Heart right ventricle (tissue), 16 donors: ENCODE data around the gene HS6ST1. TPM values are rescaled to one million over a fixed set of nuclear protein-coding genes. Genes with fewer than 3 reads are reported as not detected.

Source experiments
- ATAC-seq, 8 donors: fragments of 200-7000 bp; cut with Tn5 transposase; one replicate each; pipeline ENCODE4 v1.9.1; 2020; ENCODE audit warnings: mild to moderate bottlenecking in 8 of 8, moderate library complexity in 8 of 8, moderate number of reproducible peaks in 1 of 8
- DNase-seq, 2 donors: peaks; one replicate each; pipeline ENCODE4 v3.0.0-alpha.2; 2020
- H3K27ac ChIP-seq, 10 donors: fragments of 200-600 bp; sonication (generic) in 2 of 10; one replicate each; pipeline versions ENCODE4 v1.5.0 to v1.8.0; 2020 to 2022; ENCODE audit warnings: mild to moderate bottlenecking in 3 of 10
- H3K27me3 ChIP-seq, 7 donors: fragments of 200-600 bp; one replicate each; pipeline ENCODE4 v1.8.0; 2021 to 2022; ENCODE audit warnings: mild to moderate bottlenecking in 2 of 7
- H3K36me3 ChIP-seq, 9 donors: fragments of 200-600 bp; sonication (generic) in 1 of 9; one replicate each; pipeline versions ENCODE4 v1.5.0 to v1.8.0; 2020 to 2022; ENCODE audit warnings: mild to moderate bottlenecking in 2 of 9
- H3K4me1 ChIP-seq, 9 donors: fragments of 200-600 bp; sonication (generic) in 1 of 9; one replicate each; pipeline versions ENCODE4 v1.5.0 to v1.8.0; 2020 to 2022; ENCODE audit warnings: mild to moderate bottlenecking in 4 of 9
- H3K4me3 ChIP-seq, 10 donors: fragments of 200-600 bp; sonication (generic) in 2 of 10; one replicate each; pipeline versions ENCODE4 v1.5.0 to v1.8.0; 2020 to 2022; ENCODE audit warnings: mild to moderate bottlenecking in 7 of 10, moderate library complexity in 2 of 10
- H3K9me3 ChIP-seq, 11 donors: fragments of 200-600 bp in 10 of 11; sonication (generic) in 2 of 11; one replicate each; pipeline versions ENCODE4 v1.5.0 to v1.8.0; 2013 to 2022; ENCODE audit warnings: mild to moderate bottlenecking in 2 of 11, control low read depth in 1 of 11, moderate library complexity in 1 of 11
- WGBS, 2 donors: extraction: QIAGEN DNeasy Blood & Tissue Kit; methylation state at CpG; one replicate each; pipeline ENCODE4 v1.1.7; 2013; ENCODE audit warnings: inconsistent platforms in 1 of 2; 5-methylcytosine and 5-hydroxymethylcytosine counted together
- intact Hi-C, 10 donors: fragments of 100-400 bp; cut with DNase I; formaldehyde crosslinking; loops; one replicate each; pipeline versions ENCODE4 v1.11.1 to v1.14.2; 2022
- polyA plus RNA-seq, 2 donors: library from polyadenylated mRNA; stranded (reverse); fragments of 200-250 nt; gene quantifications; one replicate each; pipeline ENCODE4 v1.2.3, GENCODE V29; 2013
- total RNA-seq, 10 donors: library from RNA; stranded (reverse); fragmentation: NEBNext Ultra II Directional in 3 of 10; extraction: Animal tissue kit (Norgen Biotek cat#: 25700) in 3 of 10; gene quantifications; one replicate each; pipeline versions ENCODE4 v1.2.1 to v1.2.4, GENCODE V29; 2021 to 2023
- TF ChIP-seq, protein P1 (sequence below), 9 donors: fragments of 200-600 bp; sonication (generic) in 2 of 9; IDR thresholded peaks; one replicate each; pipeline versions ENCODE4 v1.5.0 to v1.8.0; 2021 to 2022; ENCODE audit warnings: antibody characterized with exemption in 9 of 9, mild to moderate bottlenecking in 5 of 9, moderate library complexity in 1 of 9
- donor health status: Arrhythmogenic right ventricular cardiomyopathy.
- donor health status: ischemic (EF 13 %, LVEDD 7.1; RV severe dilation, severe dysfunction).
- donor health status: healthy with polysubstance abuse.
- donor health status: DM: no; HTN: yes; CAD: no.
- donor health status: DM: no; HTN: no; CAD: no.
- donor health status: ischemic (EF 25% LVEDD 6.9; RV normal size, moderate dysfunction).
- donor health status: ischemic (EF 25% LVEDD 5.7; RV mildly dilated, moderate dysfunction).
- donor health status: healthy.
- donor health status: DM: yes; HTN: yes; CAD: no.
- donor health status: Ischemic cardiomyopathy.
- donor health status: ischemic (EF 35%, LVEDD 5.7; RV mildly dilated, moderate dysfunction).
- donor health status: nonischemic (EF 11% LVEDD 7.7; RV severe dilation, severe dysfunction).
- donor health status: DM: yes; HTN: yes; CAD: no.
- donor health status: PGD.
- donor health status: ischemic (EF 29% LVEDD 5.4; RV normal size, mild dysfunction).
- donor health status: nonischemic (EF 23%, LVEDD 6.1; RV moderate dilation, normal function).

HS6ST1 gene
- total and polyA plus RNA-seq, 12 donors = 10.5 to 51.6 (median 18.2) TPM

- Histone ChIP-seq H3K4me3 (no peak overlapping the region), H3K4me1 (peaks cover 0 to 18% (median 7%) of the 10 kb centered on the region in 9 donors), H3K9me3 (peaks cover 0 to 14% (median 7%) of the 10 kb centered on the region in 11 donors), H3K27me3 (no peaks in the 10 kb centered on the region), H3K36me3 (no peaks in the 10 kb centered on the region), H3K27ac (no peak overlapping the region)
- WGBS, 2 donors = 88% methylated on average over 11 of the region's 11 CpGs
- TF ChIP-seq, protein P1, sequence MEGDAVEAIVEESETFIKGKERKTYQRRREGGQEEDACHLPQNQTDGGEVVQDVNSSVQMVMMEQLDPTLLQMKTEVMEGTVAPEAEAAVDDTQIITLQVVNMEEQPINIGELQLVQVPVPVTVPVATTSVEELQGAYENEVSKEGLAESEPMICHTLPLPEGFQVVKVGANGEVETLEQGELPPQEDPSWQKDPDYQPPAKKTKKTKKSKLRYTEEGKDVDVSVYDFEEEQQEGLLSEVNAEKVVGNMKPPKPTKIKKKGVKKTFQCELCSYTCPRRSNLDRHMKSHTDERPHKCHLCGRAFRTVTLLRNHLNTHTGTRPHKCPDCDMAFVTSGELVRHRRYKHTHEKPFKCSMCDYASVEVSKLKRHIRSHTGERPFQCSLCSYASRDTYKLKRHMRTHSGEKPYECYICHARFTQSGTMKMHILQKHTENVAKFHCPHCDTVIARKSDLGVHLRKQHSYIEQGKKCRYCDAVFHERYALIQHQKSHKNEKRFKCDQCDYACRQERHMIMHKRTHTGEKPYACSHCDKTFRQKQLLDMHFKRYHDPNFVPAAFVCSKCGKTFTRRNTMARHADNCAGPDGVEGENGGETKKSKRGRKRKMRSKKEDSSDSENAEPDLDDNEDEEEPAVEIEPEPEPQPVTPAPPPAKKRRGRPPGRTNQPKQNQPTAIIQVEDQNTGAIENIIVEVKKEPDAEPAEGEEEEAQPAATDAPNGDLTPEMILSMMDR (IDR thresholded peaks at IDR 0.05) = no peak
- ATAC-seq = no peak
- DNase-seq = no peak
- intact Hi-C loops = loop anchor here (5.0 to 10.0 kb wide), 10 partner anchors 117 to 1597 kb away; no protein-coding TSS in a partner anchor
These were observed 8.7 kb upstream of the HS6ST1 start for GRCh38 chr2:128327180-128327964.

GRCh38 chr2:128326346-128326745, 7.7 kb upstream of the HS6ST1 start:
- Histone ChIP-seq H3K27me3 (no peaks in the 10 kb centered on the region), H3K4me3 (no peak overlapping the region), H3K4me1 (peaks cover 0 to 23% (median 10%) of the 10 kb centered on the region in 9 donors), H3K27ac (peak overlapping the region in 2 of 10 donors; percentile 45 to 60), H3K9me3 (peaks cover 0 to 3% (median 0%) of the 10 kb centered on the region in 11 donors), H3K36me3 (no peaks in the 10 kb centered on the region)
- 94 to 97% methylated on average over 4 of the region's 4 CpGs for WGBS, 2 donors
- intact Hi-C loops = loop anchor here (5.0 to 10.0 kb wide), 10 partner anchors 118 to 1598 kb away; no protein-coding TSS in a partner anchor
- ATAC-seq (no peak), DNase-seq (no peak)
- TF ChIP-seq, protein P1 (IDR thresholded peaks at IDR 0.05) = no peak

DNA sequence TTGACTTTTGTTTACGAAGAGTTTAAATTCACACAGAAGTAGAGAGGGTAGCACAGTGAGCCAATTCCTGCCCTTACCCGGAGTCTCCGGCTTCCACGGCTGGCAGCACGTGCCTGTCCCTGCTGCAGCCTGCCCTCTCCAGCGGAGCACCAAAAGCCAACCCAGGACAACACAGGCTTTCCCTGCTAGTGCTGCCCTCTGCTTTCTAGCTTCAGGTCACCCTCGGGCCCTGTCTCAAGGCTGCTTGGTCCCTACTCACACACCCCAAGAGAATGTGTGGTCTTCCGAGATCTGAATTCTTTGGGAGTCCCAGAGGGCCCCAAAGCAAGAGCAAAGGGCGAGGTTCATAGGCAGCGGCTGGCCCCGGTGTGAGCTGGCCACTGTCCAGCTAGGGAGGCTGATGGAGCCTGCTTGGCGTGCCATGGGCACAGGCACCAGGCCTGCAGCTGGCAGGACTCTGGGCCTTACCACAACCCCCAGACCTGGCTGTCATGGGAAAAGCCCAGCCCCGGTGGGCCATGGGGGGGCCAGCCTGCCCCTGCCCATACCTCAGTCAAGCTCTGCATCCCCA, 7.0 kb upstream of the HS6ST1 start:
- TF ChIP-seq, protein P1 (IDR thresholded peaks at IDR 0.05) = peak in 3 of 9 donors; percentile 31 to 36 (median 33)
- intact Hi-C loops = loop anchor here (5.0 to 10.0 kb wide), 10 partner anchors 119 to 1599 kb away; no protein-coding TSS in a partner anchor
- DNase-seq = peak in 1 of 2 donors; percentile 60
- H3K9me3 ChIP-seq = no peaks in the 10 kb centered on the region
- peaks cover 0 to 29% (median 12%) of the 10 kb centered on the region in 9 donors for H3K4me1 ChIP-seq
- H3K36me3 ChIP-seq = no peaks in the 10 kb centered on the region
- WGBS, 2 donors = 50 to 57% methylated on average over 13 of the region's 13 CpGs
- H3K4me3 ChIP-seq = no peak overlapping the region
- no peaks in the 10 kb centered on the region for H3K27me3 ChIP-seq
- ATAC-seq = peak; percentile 28 to 82 (median 70)
- peak overlapping the region in 6 of 10 donors; percentile 4 to 66 (median 45) for H3K27ac ChIP-seq

DNA sequence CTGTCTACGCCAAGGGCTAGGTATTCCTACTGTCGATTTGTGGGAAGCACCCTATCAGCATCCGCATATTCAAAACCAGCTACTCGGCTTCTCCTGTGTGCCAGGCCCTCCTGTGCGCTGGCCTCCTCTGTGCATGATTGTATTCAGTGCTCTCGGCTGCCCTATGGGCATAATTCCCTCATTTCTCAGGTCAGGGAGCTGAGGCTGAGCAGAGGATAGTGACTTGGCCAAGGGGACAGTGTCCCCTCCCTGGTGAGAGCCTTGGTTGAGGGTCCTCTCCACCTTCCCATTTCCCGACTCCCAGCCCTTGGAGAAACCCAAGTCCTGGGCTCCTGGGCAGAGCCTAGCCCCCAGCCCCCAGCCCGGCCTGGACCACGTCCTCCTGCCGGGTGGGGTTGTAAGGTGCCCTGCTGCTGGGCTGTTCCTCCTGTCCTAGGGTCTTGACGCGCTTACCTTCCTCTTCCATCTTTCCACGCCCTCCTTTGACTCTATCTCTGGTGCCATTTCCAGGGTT, 6.3 kb upstream of the HS6ST1 start:
- Histone ChIP-seq H3K27me3 (no peaks in the 10 kb centered on the region), H3K27ac (peak overlapping the region in 3 of 10 donors; percentile 45 to 60 (median 45)), H3K36me3 (no peaks in the 10 kb centered on the region), H3K4me3 (no peak overlapping the region), H3K9me3 (no peaks in the 10 kb centered on the region), H3K4me1 (peaks cover 0 to 30% (median 12%) of the 10 kb centered on the region in 9 donors)
- TF ChIP-seq, protein P1 (IDR thresholded peaks at IDR 0.05) = no peak
- WGBS, 2 donors = 96 to 97% methylated on average over 13 of the region's 13 CpGs
- no peak for ATAC-seq
- DNase-seq = no peak
- intact Hi-C loops = loop anchor here (5.0 to 10.0 kb wide), 12 partner anchors 120 to 1600 kb away; no protein-coding TSS in a partner anchor
